Measurements from ENCODE around the gene THAP6. TPM values are rescaled to one million over a fixed set of nuclear protein-coding genes. Genes with fewer than 3 reads are reported as not detected.
A peak's percentile ranks its signal among the peaks of the same experiment; 100 is the strongest.

Gene THAP6
- total RNA-seq, 2 donors from 2014 or later, result 13.7 to 25.0 TPM

DNA sequence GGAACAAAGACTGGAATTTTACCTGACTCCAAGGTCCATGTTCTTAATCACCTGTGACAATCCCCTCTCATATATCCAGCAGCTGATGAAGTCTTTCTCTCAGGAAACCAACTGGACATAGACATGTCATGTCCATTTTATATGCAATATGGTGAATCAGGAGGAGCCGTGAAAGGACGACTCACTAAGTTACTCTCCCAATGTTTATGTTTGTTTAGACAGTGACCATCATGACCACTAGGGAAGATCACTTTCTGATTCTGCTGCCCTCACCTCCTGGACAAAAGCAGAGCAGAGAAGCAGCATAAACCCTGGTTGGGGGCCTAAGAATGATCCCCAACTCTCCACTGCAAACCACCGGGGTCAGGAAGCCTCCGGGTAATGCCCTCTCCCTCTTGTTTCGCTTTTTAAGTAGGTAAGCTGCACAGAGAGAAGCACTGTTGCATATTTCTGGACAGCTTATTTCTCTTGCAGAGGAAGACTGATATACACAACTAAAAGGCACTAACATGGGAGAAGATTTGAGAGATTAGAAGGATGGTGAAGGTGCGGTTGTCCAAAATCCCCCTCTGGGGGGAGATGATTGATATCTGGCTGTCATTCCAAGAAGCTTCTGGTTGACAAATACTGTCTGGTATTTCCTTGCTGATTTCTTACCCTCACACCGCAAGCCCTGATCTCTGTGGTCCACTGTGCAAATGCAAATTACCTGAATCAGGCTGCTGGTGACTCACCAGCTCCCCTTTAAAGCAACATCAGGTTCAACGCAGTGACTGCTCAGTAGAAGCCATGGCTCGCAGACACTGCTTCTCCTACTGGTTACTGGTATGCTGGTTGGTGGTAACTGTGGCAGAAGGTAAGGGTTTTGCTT is 41.3 kb downstream of the THAP6 start, which contains the start of gene ODAPH:
Gene ODAPH, plus strand, starts transcription at position 773 of the 871 bp plus-strand sequence. Its CDS starts 17 bp downstream, at position 790.
- H3K9ac ChIP-seq (ENCODE audit: extremely low read depth, low read length, poor library complexity, severe bottlenecking), result no peak within 1 kb of the TSS

DNA sequence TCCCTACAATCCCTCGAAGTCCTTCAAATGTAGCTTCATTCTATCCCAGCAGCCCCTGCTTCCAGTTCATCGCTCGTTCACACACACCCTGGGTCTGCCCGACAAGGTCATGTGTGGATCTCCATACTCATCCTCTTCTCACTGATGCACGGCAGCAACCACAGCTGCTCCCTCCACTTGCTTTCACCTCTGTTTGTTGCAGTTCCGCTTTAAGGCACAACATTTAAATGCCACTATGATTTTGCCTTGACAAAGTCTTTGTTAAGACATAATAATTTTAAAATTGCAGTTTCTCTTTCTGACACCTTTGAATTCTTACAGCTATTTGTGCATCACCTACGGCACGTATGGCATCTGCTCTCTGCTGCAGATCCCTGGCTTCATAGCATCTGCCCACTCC is 43.4 kb downstream of the THAP6 start:
- Histone ChIP-seq H3K4me1 (ENCODE audit: control insufficient read depth, insufficient read depth, low read length) (no peaks in the 10 kb centered on the region), H3K36me3 (ENCODE audit: control insufficient read depth, insufficient read depth, low read length) (no peaks in the 10 kb centered on the region), H3K27me3 (ENCODE audit: control insufficient read depth, insufficient read depth, low read length, poor library complexity, severe bottlenecking) (no peaks in the 10 kb centered on the region), H3K9ac (ENCODE audit: extremely low read depth, low read length, poor library complexity, severe bottlenecking) (no peak overlapping the region), H3K9me3 (ENCODE audit: control insufficient read depth, low read length) (no peaks in the 10 kb centered on the region), H3K4me3 (ENCODE audit: low read length) (no peak overlapping the region), H3K27ac (ENCODE audit: low read depth, low read length) (no peak overlapping the region)
- no peak overlapping the region for H3K27ac Mint-ChIP-seq
- no peaks in the 10 kb centered on the region for H3K27me3 Mint-ChIP-seq (ENCODE audit: insufficient read depth)
- no peaks in the 10 kb centered on the region for H3K36me3 Mint-ChIP-seq (ENCODE audit: low read depth)
- DNase-seq, result no peak
- no peaks in the 10 kb centered on the region for H3K9me3 Mint-ChIP-seq
- TF ChIP-seq, protein P1, sequence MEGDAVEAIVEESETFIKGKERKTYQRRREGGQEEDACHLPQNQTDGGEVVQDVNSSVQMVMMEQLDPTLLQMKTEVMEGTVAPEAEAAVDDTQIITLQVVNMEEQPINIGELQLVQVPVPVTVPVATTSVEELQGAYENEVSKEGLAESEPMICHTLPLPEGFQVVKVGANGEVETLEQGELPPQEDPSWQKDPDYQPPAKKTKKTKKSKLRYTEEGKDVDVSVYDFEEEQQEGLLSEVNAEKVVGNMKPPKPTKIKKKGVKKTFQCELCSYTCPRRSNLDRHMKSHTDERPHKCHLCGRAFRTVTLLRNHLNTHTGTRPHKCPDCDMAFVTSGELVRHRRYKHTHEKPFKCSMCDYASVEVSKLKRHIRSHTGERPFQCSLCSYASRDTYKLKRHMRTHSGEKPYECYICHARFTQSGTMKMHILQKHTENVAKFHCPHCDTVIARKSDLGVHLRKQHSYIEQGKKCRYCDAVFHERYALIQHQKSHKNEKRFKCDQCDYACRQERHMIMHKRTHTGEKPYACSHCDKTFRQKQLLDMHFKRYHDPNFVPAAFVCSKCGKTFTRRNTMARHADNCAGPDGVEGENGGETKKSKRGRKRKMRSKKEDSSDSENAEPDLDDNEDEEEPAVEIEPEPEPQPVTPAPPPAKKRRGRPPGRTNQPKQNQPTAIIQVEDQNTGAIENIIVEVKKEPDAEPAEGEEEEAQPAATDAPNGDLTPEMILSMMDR (conservative IDR thresholded peaks at IDR 0.05), result no peak
- peaks cover 4% of the 10 kb centered on the region for H3K4me1 Mint-ChIP-seq
- 82 to 84% methylated on average over 7 to 8 of the region's 8 CpGs for WGBS, 2 experiments (ENCODE audit: insufficient coverage in 1 of 2, insufficient read length in 1 of 2)
- no peak overlapping the region for H3K4me3 Mint-ChIP-seq

More for the DNA sequence above, 41.3 kb downstream of the THAP6 start, which contains the start of gene ODAPH:
- Histone ChIP-seq H3K27me3 (ENCODE audit: control insufficient read depth, insufficient read depth, low read length, poor library complexity, severe bottlenecking) (no peaks in the 10 kb centered on the region), H3K36me3 (ENCODE audit: control insufficient read depth, insufficient read depth, low read length) (no peaks in the 10 kb centered on the region), H3K27ac (ENCODE audit: low read depth, low read length) (no peak within 1 kb of the TSS), H3K9me3 (ENCODE audit: control insufficient read depth, low read length) (no peaks in the 10 kb centered on the region), H3K4me1 (ENCODE audit: control insufficient read depth, insufficient read depth, low read length) (no peaks in the 10 kb centered on the region), H3K4me3 (ENCODE audit: low read length) (no peak within 1 kb of the TSS)
- peak; percentile 50 for DNase-seq
- 53 to 84% methylated on average over 4 to 9 of the region's 9 CpGs for WGBS, 2 experiments (ENCODE audit: insufficient coverage in 1 of 2, insufficient read length in 1 of 2)
- no peak within 1 kb of the TSS for H3K4me3 Mint-ChIP-seq
- H3K36me3 Mint-ChIP-seq (ENCODE audit: low read depth), result no peaks in the 10 kb centered on the region
- H3K9me3 Mint-ChIP-seq, result no peaks in the 10 kb centered on the region
- H3K27me3 Mint-ChIP-seq (ENCODE audit: insufficient read depth), result no peaks in the 10 kb centered on the region
- no peak within 1 kb of the TSS for H3K27ac Mint-ChIP-seq
- no peaks in the 10 kb centered on the region for H3K4me1 Mint-ChIP-seq
- TF ChIP-seq, protein P1 (conservative IDR thresholded peaks at IDR 0.05), result peak; percentile 58

DNA sequence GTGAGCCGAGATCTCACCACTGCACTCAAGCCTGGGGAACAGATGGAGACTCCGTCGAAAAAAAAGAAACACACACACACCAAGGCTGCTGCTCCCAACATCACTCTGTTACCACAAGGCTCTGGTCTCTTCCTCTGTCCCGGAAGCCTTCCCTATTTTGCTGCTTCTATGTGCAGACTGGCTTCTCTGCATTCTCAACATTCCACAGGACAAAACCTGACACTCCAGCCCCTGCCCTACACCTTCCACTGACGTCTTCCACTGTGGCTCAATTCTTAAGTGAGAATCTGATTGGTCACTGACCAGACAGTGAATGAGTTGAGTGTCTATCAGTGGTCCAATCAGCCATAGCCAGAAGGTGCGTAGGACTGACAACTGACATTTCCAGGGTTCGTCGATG is 47.5 kb downstream of the THAP6 start:
- H3K27ac ChIP-seq (ENCODE audit: low read depth, low read length), result no peak overlapping the region
- H3K36me3 Mint-ChIP-seq (ENCODE audit: low read depth), result no peaks in the 10 kb centered on the region
- no peaks in the 10 kb centered on the region for H3K27me3 Mint-ChIP-seq (ENCODE audit: insufficient read depth)
- H3K9me3 ChIP-seq (ENCODE audit: control insufficient read depth, low read length), result peaks cover under 1% of the 10 kb centered on the region
- H3K36me3 ChIP-seq (ENCODE audit: control insufficient read depth, insufficient read depth, low read length), result no peaks in the 10 kb centered on the region
- no peaks in the 10 kb centered on the region for H3K4me1 ChIP-seq (ENCODE audit: control insufficient read depth, insufficient read depth, low read length)
- H3K4me3 ChIP-seq (ENCODE audit: low read length), result no peak overlapping the region
- no peak overlapping the region for H3K9ac ChIP-seq (ENCODE audit: extremely low read depth, low read length, poor library complexity, severe bottlenecking)
- peak; percentile 71 for DNase-seq
- TF ChIP-seq, protein P1 (conservative IDR thresholded peaks at IDR 0.05), result no peak
- H3K4me1 Mint-ChIP-seq, result peaks cover 4% of the 10 kb centered on the region
- H3K4me3 Mint-ChIP-seq, result no peak overlapping the region
- H3K9me3 Mint-ChIP-seq, result peaks cover 3% of the 10 kb centered on the region
- no peak overlapping the region for H3K27ac Mint-ChIP-seq
- H3K27me3 ChIP-seq (ENCODE audit: control insufficient read depth, insufficient read depth, low read length, poor library complexity, severe bottlenecking), result no peaks in the 10 kb centered on the region
- 76 to 86% methylated on average over 6 to 8 of the region's 8 CpGs for WGBS, 2 experiments (ENCODE audit: insufficient coverage in 1 of 2, insufficient read length in 1 of 2)

Measured in endodermal cell (in vitro differentiated cells).